ENCODE measurements around the gene RAD50. TPM values are rescaled to one million over a fixed set of nuclear protein-coding genes. Genes with fewer than 3 reads are reported as not detected.
"Not testable (repeated sequence)": the region's sequence is repeated elsewhere in the genome, so short reads cannot be mapped to it uniquely, and the experiment has no call there.

The RAD50 gene
- total RNA-seq, 1 donor from 2014 or later, result 21.3 TPM

- DNase-seq (ENCODE audit: low read depth), result no peak
- TF ChIP-seq CTCF (conservative IDR thresholded peaks at IDR 0.05; ENCODE audit: low read depth, low read length), result no peak
- H3K4me3 ChIP-seq (ENCODE audit: low read depth, low read length), result no peak overlapping the region
Measured at GRCh38 chr5:132559383-132560060, 2.7 kb downstream of the RAD50 start.

GRCh38 chr5:132561601-132562000 is 4.8 kb downstream of the RAD50 start:
- H3K4me3 ChIP-seq (ENCODE audit: low read depth, low read length), result no peak overlapping the region
- TF ChIP-seq CTCF (conservative IDR thresholded peaks at IDR 0.05; ENCODE audit: low read depth, low read length), result no peak
- DNase-seq (ENCODE audit: low read depth), result no peak

- H3K4me3 ChIP-seq (ENCODE audit: low read depth, low read length); DNase-seq (ENCODE audit: low read depth): not testable (repeated sequence)
Measured at GRCh38 chr5:132564555-132564954, 7.8 kb downstream of the RAD50 start.

GRCh38 chr5:132566657-132567056 is 9.9 kb downstream of the RAD50 start:
- DNase-seq (ENCODE audit: low read depth), result no peak
- H3K4me3 ChIP-seq (ENCODE audit: low read depth, low read length), result no peak overlapping the region
- no peak for TF ChIP-seq CTCF (conservative IDR thresholded peaks at IDR 0.05; ENCODE audit: low read depth, low read length)

GRCh38 chr5:132576123-132576522 is 19.3 kb downstream of the RAD50 start:
- TF ChIP-seq CTCF (conservative IDR thresholded peaks at IDR 0.05; ENCODE audit: low read depth, low read length), result no peak
- no peak for DNase-seq (ENCODE audit: low read depth)
- H3K4me3 ChIP-seq (ENCODE audit: low read depth, low read length), result no peak overlapping the region

- not testable (repeated sequence) for DNase-seq (ENCODE audit: low read depth); H3K4me3 ChIP-seq (ENCODE audit: low read depth, low read length)
Measured at GRCh38 chr5:132584560-132584959, 27.8 kb downstream of the RAD50 start.

GRCh38 chr5:132586063-132586462 is 29.3 kb downstream of the RAD50 start:
- DNase-seq (ENCODE audit: low read depth), result no peak
- no peak for TF ChIP-seq CTCF (conservative IDR thresholded peaks at IDR 0.05; ENCODE audit: low read depth, low read length)
- no peak overlapping the region for H3K4me3 ChIP-seq (ENCODE audit: low read depth, low read length)

- DNase-seq (ENCODE audit: low read depth), result no peak
- TF ChIP-seq CTCF (conservative IDR thresholded peaks at IDR 0.05; ENCODE audit: low read depth, low read length), result no peak
Measured at GRCh38 chr5:132589467-132589866, 32.7 kb downstream of the RAD50 start.

More at GRCh38 chr5:132589467-132589866, 32.7 kb downstream of the RAD50 start:
- H3K4me3 ChIP-seq (ENCODE audit: low read depth, low read length), result no peak overlapping the region

Data from epithelial cell of proximal tubule (primary cell).